GM18907 (cell line): ENCODE results near the gene VPS33A.

Experiments
- ATAC-seq: cut with Tn5 transposase; IDR thresholded peaks from one replicate; pipeline ENCODE4 v1.9.1; 2021; ENCODE audit warnings: mild to moderate bottlenecking, moderate library complexity; ENCODE audit not compliant: unreplicated experiment

Gene VPS33A

GRCh38 chr12:122184517-122184916, 81.8 kb downstream of the VPS33A start:
- no peak for ATAC-seq

GRCh38 chr12:122183588-122183940, 82.7 kb downstream of the VPS33A start:
- no peak for ATAC-seq

- ATAC-seq, result no peak
These were observed 83.3 kb downstream of the VPS33A start, which contains the start of gene LRRC43 for GRCh38 chr12:122182887-122183587. Gene LRRC43, plus strand, starts transcription at chr12:122183123. Its CDS starts 22 bp downstream, at chr12:122183145.
